Psoas muscle (tissue), 8 donors: ENCODE results near the gene KRT7. TPM values are rescaled to one million over a fixed set of nuclear protein-coding genes. Genes with fewer than 3 reads are reported as not detected.

Experiments
- ATAC-seq, 4 donors: fragments of 200-7000 bp; cut with Tn5 transposase; one replicate each; pipeline ENCODE4 v1.9.1; 2020; ENCODE audit warnings: moderate library complexity in 3 of 4, mild to moderate bottlenecking in 2 of 4
- DNase-seq, 2 donors: peaks; one replicate each; pipeline ENCODE4 v3.0.0-alpha.2; 2020
- H3K27ac ChIP-seq: fragments of 200-600 bp; one replicate; pipeline ENCODE4 v1.8.0; 2022
- H3K27me3 ChIP-seq, 3 donors: fragments of 200-600 bp in 1 of 3; one replicate each; pipeline versions ENCODE4 v1.6.1 to v1.8.0; 2013 to 2022; ENCODE audit warnings: low read length in 2 of 3, mild to moderate bottlenecking in 2 of 3, moderate library complexity in 1 of 3; ENCODE audit not compliant: insufficient read depth in 3 of 3
- H3K36me3 ChIP-seq, 2 donors: fragments of 200-600 bp in 1 of 2; one replicate each; pipeline versions ENCODE4 v1.6.1 to v1.8.0; 2013 to 2022; ENCODE audit warnings: low read depth in 1 of 2, mild to moderate bottlenecking in 1 of 2, moderate library complexity in 1 of 2; ENCODE audit not compliant: insufficient read depth in 1 of 2
- H3K4me1 ChIP-seq: fragments of 200-600 bp; one replicate; pipeline ENCODE4 v1.8.0; 2022
- H3K4me3 ChIP-seq: fragments of 200-600 bp; one replicate; pipeline ENCODE4 v1.8.0; 2022; ENCODE audit warnings: mild to moderate bottlenecking
- H3K9me3 ChIP-seq: fragments of 200-600 bp; one replicate; pipeline ENCODE4 v1.8.0; 2022
- WGBS, 3 donors: extraction: QIAGEN DNeasy Blood & Tissue Kit; methylation state at CpG; one replicate each; pipeline versions ENCODE4 v1.1.6 to v1.1.7; 2013; 5-methylcytosine and 5-hydroxymethylcytosine counted together
- intact Hi-C, 2 donors: fragments of 100-400 bp; cut with DNase I; formaldehyde crosslinking; loops; one replicate each; pipeline versions ENCODE4 v1.11.0 to v1.14.2; 2022
- polyA plus RNA-seq, 3 donors: library from polyadenylated mRNA; stranded (reverse); fragments of 200-250 nt; gene quantifications; one replicate each; pipeline ENCODE4 v1.2.3, GENCODE V29; 2013
- total RNA-seq, 4 donors: library from RNA; stranded (reverse); fragmentation: NEBNext Ultra II Directional in 2 of 4; extraction: Animal tissue kit (Norgen Biotek cat#: 25700) in 2 of 4; gene quantifications; one replicate each; pipeline versions ENCODE4 v1.2.1 to v1.2.4, GENCODE V29; 2021 to 2023
- TF ChIP-seq, protein P1 (sequence below): fragments of 200-600 bp; IDR thresholded peaks from one replicate; pipeline ENCODE4 v1.8.0; 2022; ENCODE audit warnings: antibody characterized with exemption
- donor health status: healthy with polysubstance abuse.
- donor health status: DM: no; HTN: no; CAD: no; lungs with moderate emphysema.
- donor health status: Bipolar disorder and iron deficiency.
- donor health status: healthy.
- donor health status: DM: yes; HTN: yes; CAD: no.
- donor health status: DM: no; HTN: no; CAD: no.
- donor health status: DM: no; HTN: no; CAD: no.
- donor health status: DM: yes; HTN: yes; CAD: no.

KRT7 gene
- total and polyA plus RNA-seq, 7 donors: 0.39 to 3.9 (median 1.6) TPM

DNA sequence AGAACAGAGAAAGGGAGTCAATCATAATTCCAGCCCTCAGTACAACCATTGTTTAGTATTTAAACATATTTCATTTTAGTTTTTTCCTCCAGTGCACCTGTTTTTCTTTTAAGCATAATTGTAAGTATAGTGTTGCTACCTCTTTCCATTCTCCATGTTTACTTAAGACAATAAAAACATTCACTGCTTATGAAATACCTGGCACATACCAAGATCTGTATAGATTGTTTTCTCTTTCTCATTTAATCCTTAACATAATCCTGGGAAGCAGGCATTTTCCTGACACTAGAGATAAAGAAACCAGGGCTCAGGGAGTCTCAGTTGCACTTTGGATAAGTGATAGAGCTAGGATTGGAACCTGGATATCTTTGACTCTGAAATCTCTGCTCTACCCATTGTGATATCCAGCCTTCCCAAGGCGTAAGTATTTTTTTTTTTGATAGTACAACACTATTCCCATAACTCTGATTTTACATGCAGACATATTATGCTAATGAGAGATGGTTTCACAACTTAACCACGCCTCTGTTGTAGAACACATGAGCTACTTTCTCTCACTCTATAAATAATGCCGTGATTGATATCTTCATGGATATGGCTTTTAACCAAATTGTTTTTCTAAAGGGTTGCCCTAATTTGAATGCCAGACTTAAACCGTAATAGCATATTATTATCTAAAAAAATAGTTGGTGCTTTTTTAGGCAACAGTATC lies 11.8 kb upstream of the KRT7 start:
- H3K9me3 ChIP-seq: no peaks in the 10 kb centered on the region
- H3K4me1 ChIP-seq: peaks cover 4% of the 10 kb centered on the region
- H3K27me3 ChIP-seq: peaks cover 0 to 27% (median 0%) of the 10 kb centered on the region in 3 donors
- TF ChIP-seq, protein P1, sequence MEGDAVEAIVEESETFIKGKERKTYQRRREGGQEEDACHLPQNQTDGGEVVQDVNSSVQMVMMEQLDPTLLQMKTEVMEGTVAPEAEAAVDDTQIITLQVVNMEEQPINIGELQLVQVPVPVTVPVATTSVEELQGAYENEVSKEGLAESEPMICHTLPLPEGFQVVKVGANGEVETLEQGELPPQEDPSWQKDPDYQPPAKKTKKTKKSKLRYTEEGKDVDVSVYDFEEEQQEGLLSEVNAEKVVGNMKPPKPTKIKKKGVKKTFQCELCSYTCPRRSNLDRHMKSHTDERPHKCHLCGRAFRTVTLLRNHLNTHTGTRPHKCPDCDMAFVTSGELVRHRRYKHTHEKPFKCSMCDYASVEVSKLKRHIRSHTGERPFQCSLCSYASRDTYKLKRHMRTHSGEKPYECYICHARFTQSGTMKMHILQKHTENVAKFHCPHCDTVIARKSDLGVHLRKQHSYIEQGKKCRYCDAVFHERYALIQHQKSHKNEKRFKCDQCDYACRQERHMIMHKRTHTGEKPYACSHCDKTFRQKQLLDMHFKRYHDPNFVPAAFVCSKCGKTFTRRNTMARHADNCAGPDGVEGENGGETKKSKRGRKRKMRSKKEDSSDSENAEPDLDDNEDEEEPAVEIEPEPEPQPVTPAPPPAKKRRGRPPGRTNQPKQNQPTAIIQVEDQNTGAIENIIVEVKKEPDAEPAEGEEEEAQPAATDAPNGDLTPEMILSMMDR: no peak
- H3K36me3 ChIP-seq: no peaks in the 10 kb centered on the region
- intact Hi-C loops: loop anchor here in 1 of 2 donors (5.0 kb wide), 1 partner anchor 56 kb away; no protein-coding TSS in a partner anchor
- ATAC-seq (no peak), DNase-seq (no peak)
- 82 to 93% (median 85%) methylated on average over 4 of the region's 4 CpGs for WGBS, 3 donors
- no peak overlapping the region for H3K27ac ChIP-seq
- no peak overlapping the region for H3K4me3 ChIP-seq

DNA sequence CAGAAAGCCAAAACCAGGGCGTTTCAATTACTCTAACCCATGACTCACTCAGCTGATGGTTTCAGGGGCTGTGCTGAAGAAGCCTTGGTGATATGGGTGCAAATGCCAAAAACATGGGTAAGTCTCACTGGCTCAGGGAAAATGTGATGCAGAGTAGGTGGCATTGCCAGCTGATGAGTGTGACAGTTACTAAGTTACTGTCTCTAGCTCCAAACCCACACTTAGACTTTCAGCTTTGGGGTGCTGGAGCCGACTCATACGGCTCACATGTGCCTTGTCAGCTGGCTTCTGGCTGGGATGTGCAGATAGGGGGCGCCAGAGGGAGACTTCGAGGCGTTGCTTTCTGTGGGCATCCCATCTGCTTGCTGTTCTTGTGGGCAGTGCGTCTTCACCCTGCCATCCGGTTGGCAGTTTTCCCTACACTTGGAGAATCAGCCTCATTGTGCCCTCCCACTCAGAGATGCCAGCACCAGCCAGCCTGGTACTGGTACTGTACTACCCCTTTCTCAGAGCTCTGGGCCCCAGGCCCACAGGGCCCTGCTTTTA lies 11.1 kb upstream of the KRT7 start:
- Histone ChIP-seq H3K4me1 (peaks cover 4% of the 10 kb centered on the region), H3K27ac (no peak overlapping the region), H3K4me3 (no peak overlapping the region), H3K27me3 (peaks cover 0 to 27% (median 0%) of the 10 kb centered on the region in 3 donors), H3K36me3 (no peaks in the 10 kb centered on the region), H3K9me3 (no peaks in the 10 kb centered on the region)
- ATAC-seq (peak; percentile 46 to 88 (median 83)), DNase-seq (peak; percentile 69 to 81)
- TF ChIP-seq, protein P1: peak; percentile 44
- WGBS, 3 donors: 12 to 16% (median 13%) methylated on average over 8 of the region's 8 CpGs
- intact Hi-C loops: loop anchor here in 1 of 2 donors (5.0 kb wide), 1 partner anchor 55 kb away; no protein-coding TSS in a partner anchor

DNA sequence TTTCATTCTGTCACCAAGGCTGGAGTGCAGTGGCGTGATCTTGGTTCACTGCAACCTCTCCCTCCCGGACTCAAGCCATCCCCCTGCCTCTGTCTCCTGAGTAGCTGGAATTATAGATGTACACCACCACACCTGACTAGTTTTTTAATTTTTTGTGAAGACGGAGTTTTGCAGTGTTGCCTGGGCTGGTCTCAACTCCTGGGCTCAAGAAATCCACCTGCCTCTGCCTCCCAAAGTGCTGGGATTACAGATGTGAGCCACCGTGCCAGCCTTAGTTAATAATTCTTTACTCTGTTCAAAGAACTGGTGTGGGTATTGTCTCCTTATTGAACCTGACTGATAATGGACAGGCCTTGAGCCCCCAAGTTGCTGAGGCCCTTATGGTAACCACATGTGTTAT lies 10.4 kb upstream of the KRT7 start:
- no peak for DNase-seq
- Histone ChIP-seq H3K27ac (no peak overlapping the region), H3K4me3 (no peak overlapping the region), H3K27me3 (peaks cover 0 to 27% (median 0%) of the 10 kb centered on the region in 3 donors), H3K4me1 (no peaks in the 10 kb centered on the region), H3K36me3 (no peaks in the 10 kb centered on the region), H3K9me3 (no peaks in the 10 kb centered on the region)
- 88 to 94% (median 89%) methylated on average over 4 of the region's 4 CpGs for WGBS, 3 donors
- TF ChIP-seq, protein P1: no peak
- ATAC-seq: no peak
- intact Hi-C loops: loop anchor here in 1 of 2 donors (5.0 kb wide), 1 partner anchor 55 kb away; no protein-coding TSS in a partner anchor

DNA sequence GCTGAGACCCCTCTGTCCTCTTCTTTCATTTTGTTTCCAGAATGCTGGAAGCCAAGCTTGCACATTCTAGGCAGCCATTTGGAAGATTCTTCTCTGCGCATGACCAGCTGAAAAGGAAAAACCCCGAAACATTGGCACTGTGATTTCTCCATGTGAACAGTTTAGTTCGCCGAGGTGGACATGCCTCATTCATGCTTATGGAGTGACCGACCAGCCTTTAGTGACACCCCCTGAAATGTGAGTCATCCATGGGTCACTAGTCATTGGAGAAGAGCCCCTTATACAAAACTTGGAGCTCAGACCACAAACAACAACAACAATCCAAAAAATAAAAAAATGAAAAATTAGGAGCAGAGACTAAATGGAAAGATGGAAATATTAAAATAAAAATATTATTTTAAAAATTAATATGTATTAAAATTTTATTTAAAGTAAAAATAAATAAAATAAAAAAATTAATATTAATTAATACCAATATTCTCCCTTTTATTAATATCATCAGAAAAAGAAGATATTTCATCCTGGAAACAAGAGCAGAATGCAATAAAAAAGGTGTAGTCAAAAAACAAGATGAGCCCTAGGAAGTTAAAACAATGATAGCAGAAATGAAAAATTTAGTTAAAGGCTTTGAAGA lies 9.5 kb upstream of the KRT7 start:
- intact Hi-C loops: loop anchor here in 1 of 2 donors (5.0 kb wide), 1 partner anchor 54 kb away; no protein-coding TSS in a partner anchor
- Histone ChIP-seq H3K4me1 (no peaks in the 10 kb centered on the region), H3K4me3 (no peak overlapping the region), H3K27ac (no peak overlapping the region), H3K27me3 (peaks cover 0 to 27% (median 0%) of the 10 kb centered on the region in 3 donors), H3K9me3 (no peaks in the 10 kb centered on the region), H3K36me3 (no peaks in the 10 kb centered on the region)
- TF ChIP-seq, protein P1: no peak
- ATAC-seq (no peak), DNase-seq (no peak)
- WGBS, 3 donors: 64 to 84% (median 69%) methylated on average over 5 of the region's 5 CpGs
